ENCODE data around the gene RYR3.

DNA sequence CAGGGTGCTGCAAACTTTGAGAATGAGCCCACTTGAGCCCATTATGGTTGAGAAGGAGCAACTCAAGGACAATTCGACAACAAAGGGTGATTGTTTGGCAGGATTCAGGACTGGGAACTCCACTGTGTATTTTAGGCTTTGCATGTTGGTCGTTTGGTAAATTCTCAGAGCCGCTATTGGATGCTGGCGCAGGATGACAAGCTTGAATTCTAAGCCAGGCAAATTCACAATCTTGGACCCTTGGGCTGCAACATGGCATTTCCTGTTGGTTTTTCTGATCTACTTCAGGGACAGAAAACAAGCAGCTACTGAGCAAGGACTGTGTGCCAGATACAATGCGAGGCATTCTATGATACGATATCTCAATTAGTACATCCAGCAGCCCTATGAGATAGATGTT is 82.8 kb downstream of the RYR3 start:
- no peak for TF ChIP-seq POLR2A (IDR thresholded peaks at IDR 0.05; ENCODE audit: low read length)
- TF ChIP-seq GATA1 (IDR thresholded peaks at IDR 0.05; ENCODE audit: low read depth, low read length) = no peak
